ENCODE data around the gene SORBS1.

SORBS1 gene

DNA sequence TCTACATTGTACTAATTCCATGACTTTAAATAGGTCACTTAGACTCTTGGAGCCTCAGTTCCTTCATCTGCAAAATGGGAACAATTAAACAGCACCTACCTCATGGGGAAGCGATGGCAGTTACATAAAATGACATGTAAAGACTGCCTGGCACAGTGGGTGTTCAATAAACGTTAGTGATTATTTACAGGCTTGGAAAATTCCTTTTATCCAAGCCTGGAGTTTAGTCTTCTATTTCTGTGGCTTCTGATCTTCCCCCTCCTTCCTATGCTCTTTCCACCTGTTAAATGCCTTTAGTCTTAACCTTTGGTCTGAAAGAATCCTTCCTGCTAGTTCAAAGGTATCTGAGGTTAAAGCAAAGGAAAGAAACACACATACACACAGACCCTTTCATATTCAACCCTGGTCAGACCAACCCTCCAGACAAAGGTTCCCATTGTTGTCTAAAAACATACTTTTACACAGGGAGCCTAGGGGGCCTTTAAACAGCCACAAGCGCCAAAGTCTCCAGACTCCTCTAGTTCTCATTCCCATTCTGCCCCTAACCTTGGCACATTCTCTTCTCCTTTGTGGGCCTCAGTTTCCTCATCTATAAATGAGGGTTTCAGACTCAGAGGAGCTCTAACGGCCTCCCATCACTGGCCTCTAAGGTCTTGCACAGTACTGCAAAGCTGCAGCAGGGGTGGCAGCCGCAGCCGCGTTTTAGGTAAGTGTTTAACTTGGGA lies 21.4 kb downstream of the SORBS1 start:
- H3K27ac Mint-ChIP-seq, result no peak overlapping the region
- H3K9me3 Mint-ChIP-seq, result no peaks in the 10 kb centered on the region
- no peaks in the 10 kb centered on the region for H3K27me3 Mint-ChIP-seq (ENCODE audit: low read depth)
- no peak overlapping the region for H3K4me3 Mint-ChIP-seq
- no peaks in the 10 kb centered on the region for H3K36me3 Mint-ChIP-seq (ENCODE audit: low read depth)
- H3K4me1 Mint-ChIP-seq (ENCODE audit: low read depth), result no peaks in the 10 kb centered on the region

DNA sequence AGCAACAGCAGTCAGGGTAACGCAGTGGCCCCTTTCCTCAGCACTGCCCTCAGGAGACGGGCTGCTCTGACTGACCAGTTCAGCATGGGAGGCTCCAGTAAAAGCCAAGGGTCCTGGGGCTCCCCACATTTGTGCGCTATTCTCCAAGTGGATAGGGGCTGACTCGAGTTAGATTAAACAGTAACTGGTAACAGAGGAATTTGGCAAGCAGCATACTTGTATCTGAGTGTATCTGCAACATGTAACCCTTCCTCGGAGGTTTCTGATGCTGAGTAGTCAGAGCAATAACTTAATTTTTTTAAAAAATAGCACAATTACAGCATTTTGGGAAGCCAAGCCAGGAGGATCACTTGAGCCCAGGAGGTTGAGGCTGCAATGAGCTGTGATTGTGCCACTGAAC lies 22.8 kb downstream of the SORBS1 start:
- Mint-ChIP-seq H3K36me3 (ENCODE audit: low read depth) (no peaks in the 10 kb centered on the region), H3K4me1 (ENCODE audit: low read depth) (no peaks in the 10 kb centered on the region), H3K27me3 (ENCODE audit: low read depth) (no peaks in the 10 kb centered on the region), H3K9me3 (no peaks in the 10 kb centered on the region), H3K4me3 (no peak overlapping the region), H3K27ac (no peak overlapping the region)

DNA sequence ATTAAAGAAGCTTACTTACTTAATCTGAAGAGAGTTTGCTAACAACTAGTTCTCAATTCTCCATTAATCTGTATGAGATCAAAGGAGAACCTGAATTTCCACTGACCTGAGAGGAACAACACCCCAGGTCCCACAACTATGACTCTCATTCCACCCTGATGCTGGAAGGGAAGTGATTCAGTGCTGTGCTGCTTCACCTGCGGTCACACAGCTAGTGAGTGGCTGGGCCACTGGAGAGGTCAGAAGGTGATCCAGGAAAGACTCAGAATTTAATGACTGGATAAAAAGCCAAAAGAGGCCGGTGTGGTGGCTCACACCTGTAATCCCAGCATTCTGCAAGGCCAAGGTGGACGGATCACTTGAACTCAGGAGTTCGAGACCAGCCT lies 23.6 kb downstream of the SORBS1 start:
- Mint-ChIP-seq H3K4me3 (no peak overlapping the region), H3K27ac (no peak overlapping the region), H3K4me1 (ENCODE audit: low read depth) (no peaks in the 10 kb centered on the region), H3K27me3 (ENCODE audit: low read depth) (no peaks in the 10 kb centered on the region), H3K9me3 (no peaks in the 10 kb centered on the region), H3K36me3 (ENCODE audit: low read depth) (no peaks in the 10 kb centered on the region)

DNA sequence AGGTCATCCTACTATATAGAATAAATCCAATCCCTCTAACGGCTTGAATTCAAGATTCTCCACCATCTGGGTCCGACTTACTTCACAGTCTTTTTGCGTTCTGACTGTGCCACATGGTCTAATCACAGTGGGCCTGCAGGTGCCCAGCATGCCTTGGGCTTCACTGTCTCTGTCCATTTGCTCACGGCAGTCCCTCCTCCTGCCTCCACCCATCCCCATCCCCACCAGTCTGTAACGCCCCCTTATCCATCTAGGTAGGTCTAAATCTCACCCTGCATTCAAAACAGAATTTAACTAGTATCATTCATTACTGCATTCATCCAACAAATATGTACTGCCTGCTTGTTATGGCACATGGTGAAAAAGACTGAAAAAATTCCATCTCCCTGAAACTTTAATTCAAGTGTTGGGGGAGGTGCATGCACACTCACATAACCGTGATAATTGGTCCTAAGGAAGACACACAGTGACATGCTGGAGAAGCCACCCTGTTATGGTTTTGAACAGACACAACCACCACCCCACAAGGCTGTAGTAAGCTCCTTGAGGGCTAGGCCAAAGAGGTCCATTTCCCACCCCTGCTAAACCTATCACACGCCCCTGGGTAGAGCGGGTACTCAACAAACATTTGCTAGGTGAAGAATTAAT lies 24.2 kb downstream of the SORBS1 start:
- H3K4me1 Mint-ChIP-seq (ENCODE audit: low read depth), result no peaks in the 10 kb centered on the region
- H3K4me3 Mint-ChIP-seq, result no peak overlapping the region
- H3K36me3 Mint-ChIP-seq (ENCODE audit: low read depth), result no peaks in the 10 kb centered on the region
- no peaks in the 10 kb centered on the region for H3K9me3 Mint-ChIP-seq
- H3K27me3 Mint-ChIP-seq (ENCODE audit: low read depth), result no peaks in the 10 kb centered on the region
- no peak overlapping the region for H3K27ac Mint-ChIP-seq

DNA sequence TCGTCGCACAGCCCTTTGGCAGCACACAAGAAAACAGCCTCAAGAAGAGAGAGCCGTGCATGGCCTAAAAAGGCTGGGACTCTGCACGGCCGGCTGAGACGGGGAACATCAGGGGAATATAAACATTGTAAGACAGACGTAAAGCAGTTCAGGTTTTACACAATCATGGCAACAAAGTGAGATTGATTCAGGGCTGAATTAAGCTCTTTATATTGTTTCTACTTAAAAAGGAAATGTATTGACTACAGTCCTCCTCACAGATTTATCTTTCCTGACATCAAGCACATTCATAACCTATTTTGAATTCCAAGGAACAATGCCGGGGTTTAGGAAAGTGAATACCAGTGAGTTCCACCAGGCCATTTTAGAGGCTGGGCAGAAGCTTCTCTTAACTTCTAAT lies 25.2 kb downstream of the SORBS1 start:
- Mint-ChIP-seq H3K4me3 (no peak overlapping the region), H3K9me3 (no peaks in the 10 kb centered on the region), H3K36me3 (ENCODE audit: low read depth) (no peaks in the 10 kb centered on the region), H3K4me1 (ENCODE audit: low read depth) (no peaks in the 10 kb centered on the region), H3K27me3 (ENCODE audit: low read depth) (no peaks in the 10 kb centered on the region), H3K27ac (no peak overlapping the region)

DNA sequence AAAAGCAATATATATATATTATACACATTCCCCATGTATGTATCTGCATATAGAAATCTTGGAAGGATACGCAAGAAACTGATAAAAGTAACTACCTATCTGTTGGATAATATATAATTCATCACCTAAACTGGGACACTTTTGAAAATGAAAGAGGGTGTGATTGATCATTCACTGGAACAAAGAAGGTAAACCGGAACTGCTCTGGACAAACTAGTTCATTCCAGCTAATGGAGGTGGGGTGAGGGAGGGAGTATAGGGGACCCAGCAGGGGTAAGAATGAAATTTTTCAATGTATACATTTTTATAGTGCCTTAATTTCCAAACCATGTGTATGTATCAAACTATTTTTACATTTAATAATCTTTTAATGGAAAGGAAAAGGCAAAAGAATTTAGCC lies 25.6 kb downstream of the SORBS1 start:
- Mint-ChIP-seq H3K4me1 (ENCODE audit: low read depth) (no peaks in the 10 kb centered on the region), H3K27me3 (ENCODE audit: low read depth) (no peaks in the 10 kb centered on the region), H3K9me3 (no peaks in the 10 kb centered on the region), H3K27ac (no peak overlapping the region), H3K4me3 (no peak overlapping the region), H3K36me3 (ENCODE audit: low read depth) (no peaks in the 10 kb centered on the region)

DNA sequence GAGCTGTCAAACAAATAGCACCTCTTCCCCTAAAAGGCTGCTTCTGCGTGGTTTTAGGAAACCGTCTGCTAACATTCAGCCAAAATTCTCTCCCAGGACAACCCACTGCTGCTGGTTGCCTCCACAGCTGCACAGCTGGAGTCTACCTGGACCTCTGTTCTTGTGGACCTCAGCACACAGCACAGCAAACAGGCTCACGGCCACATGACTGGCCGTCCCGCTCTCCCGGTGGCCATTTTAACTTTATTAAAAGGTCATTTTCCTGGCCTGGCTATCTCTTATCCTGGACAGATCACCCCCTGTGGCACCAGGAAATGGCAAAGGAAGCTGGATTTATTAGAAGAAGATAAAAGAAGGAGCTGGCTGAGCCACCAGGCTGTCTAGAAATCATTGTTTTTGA lies 27.6 kb downstream of the SORBS1 start:
- Mint-ChIP-seq H3K36me3 (ENCODE audit: low read depth) (no peaks in the 10 kb centered on the region), H3K9me3 (no peaks in the 10 kb centered on the region), H3K4me3 (no peak overlapping the region), H3K4me1 (ENCODE audit: low read depth) (no peaks in the 10 kb centered on the region), H3K27me3 (ENCODE audit: low read depth) (no peaks in the 10 kb centered on the region), H3K27ac (no peak overlapping the region)

DNA sequence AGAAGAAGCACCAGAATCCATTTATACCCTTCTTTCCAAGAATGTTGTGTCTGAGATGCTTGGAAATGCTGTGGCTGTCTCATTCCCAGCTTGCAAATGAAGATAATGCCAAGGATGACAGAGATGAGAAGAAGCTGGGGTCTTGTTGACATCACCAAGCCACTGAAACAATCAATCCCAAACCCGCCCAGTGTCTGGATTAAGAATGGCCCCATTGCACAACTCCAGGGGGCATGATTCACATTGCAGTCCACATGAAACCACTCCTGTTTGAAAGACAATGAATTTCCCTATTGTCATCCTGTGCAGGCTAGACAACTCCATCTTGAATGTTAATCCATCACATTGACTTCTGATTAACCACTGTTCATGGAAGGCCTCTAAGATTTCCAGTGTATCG lies 28.6 kb downstream of the SORBS1 start:
- Mint-ChIP-seq H3K4me1 (ENCODE audit: low read depth) (no peaks in the 10 kb centered on the region), H3K27ac (no peak overlapping the region), H3K4me3 (no peak overlapping the region), H3K36me3 (ENCODE audit: low read depth) (no peaks in the 10 kb centered on the region), H3K9me3 (no peaks in the 10 kb centered on the region), H3K27me3 (ENCODE audit: low read depth) (no peaks in the 10 kb centered on the region)

DNA sequence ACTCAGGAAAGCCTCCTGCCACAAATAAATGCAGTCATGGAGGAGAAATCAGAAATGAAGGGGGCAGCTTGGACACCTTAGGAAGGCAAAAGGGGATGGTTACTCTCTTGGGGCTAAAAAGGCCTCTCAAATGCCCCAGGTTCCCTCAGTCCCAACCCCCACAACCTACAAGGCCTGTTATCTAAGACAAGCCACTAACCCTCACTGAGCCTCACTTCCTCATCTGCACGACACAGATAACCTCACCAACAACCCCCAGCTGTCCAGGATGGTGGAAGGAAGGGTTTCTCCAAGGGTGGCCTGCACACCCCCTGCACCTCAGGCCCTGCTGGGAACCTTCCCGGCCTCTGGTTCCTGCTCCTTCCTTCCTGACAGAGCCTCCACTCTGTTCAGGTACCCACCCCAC lies 29.2 kb downstream of the SORBS1 start:
- no peaks in the 10 kb centered on the region for H3K4me1 Mint-ChIP-seq (ENCODE audit: low read depth)
- no peak overlapping the region for H3K4me3 Mint-ChIP-seq
- no peaks in the 10 kb centered on the region for H3K9me3 Mint-ChIP-seq
- H3K36me3 Mint-ChIP-seq (ENCODE audit: low read depth), result no peaks in the 10 kb centered on the region
- no peaks in the 10 kb centered on the region for H3K27me3 Mint-ChIP-seq (ENCODE audit: low read depth)
- no peak overlapping the region for H3K27ac Mint-ChIP-seq

DNA sequence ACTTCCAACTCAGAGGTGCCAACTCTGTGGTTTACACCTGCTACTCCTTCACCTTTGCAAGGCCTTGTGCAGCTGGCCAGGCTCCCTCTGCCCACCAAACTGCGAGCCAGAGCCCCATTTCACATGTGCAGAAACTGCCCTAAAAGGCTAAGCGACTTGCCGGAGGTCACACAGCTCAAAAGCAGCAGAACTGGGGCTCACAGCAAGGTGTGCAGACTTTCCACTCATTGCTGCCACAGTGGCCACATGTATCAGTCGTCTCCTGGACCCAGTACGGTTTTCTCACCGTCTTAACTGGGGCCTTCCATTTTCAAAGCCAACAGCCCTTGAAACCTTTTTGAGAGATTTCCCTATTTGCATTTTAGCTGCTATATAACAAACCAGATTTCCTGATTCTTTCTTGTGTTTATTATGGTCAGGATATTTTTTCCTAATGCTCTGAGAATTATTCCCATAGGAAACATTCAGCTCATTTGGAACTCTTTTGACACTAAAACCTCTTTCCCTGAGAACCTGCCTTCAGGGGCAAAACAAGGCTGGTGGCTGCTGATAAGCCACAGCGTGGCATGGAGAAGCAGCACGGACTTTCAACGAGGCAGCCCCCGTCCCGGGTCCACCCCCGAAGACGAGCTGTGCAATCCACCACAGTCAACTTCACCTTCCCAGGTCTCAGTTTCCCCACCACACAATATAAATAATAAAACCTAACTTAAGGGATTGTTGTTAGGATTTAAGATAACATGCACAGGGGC lies 29.9 kb downstream of the SORBS1 start:
- Mint-ChIP-seq H3K4me3 (no peak overlapping the region), H3K27ac (no peak overlapping the region)

DNA sequence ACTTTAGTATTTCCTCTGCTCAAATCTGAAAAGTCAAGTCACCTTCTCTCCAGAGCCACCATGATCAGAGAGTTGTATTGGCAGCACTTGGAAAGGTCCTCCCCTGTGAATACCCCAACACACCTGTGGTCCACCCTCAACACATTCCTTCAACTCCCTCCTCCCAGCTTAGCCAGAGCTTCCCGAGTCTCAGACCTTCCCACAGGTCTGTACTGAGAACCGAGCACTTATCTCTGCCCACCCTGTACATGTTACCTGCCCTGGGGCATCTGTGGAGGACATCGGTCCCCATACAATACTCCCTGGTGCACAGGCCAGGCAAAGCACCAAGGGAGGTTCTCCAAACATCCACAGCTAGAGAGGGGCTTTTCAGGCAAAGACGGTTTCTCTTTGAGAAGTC lies 30.6 kb downstream of the SORBS1 start:
- no peak overlapping the region for H3K27ac Mint-ChIP-seq
- H3K27me3 Mint-ChIP-seq (ENCODE audit: low read depth), result no peaks in the 10 kb centered on the region
- H3K36me3 Mint-ChIP-seq (ENCODE audit: low read depth), result no peaks in the 10 kb centered on the region
- H3K4me1 Mint-ChIP-seq (ENCODE audit: low read depth), result no peaks in the 10 kb centered on the region
- H3K9me3 Mint-ChIP-seq, result no peaks in the 10 kb centered on the region
- H3K4me3 Mint-ChIP-seq, result no peak overlapping the region

More for the DNA sequence above, 29.9 kb downstream of the SORBS1 start:
- Mint-ChIP-seq H3K27me3 (ENCODE audit: low read depth) (no peaks in the 10 kb centered on the region), H3K36me3 (ENCODE audit: low read depth) (no peaks in the 10 kb centered on the region), H3K9me3 (no peaks in the 10 kb centered on the region), H3K4me1 (ENCODE audit: low read depth) (no peaks in the 10 kb centered on the region)

DNA sequence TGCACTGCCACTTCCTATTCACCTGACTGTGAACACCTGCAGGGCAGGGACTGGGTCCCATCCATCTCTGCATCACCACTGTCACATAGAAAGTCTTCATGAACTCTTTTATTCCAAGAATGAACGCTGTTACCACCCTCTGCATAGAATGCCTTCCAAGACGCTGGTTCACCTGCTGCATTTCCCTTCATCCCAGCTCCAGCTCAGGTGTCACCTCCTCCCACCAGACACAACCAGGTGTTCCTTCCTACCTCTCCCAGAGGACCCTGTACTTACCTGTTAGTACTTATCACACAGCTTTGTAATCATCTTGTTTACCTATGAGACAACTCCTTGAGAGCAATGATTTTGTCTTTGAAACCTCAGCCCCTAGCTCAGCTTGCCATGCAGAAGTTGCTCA lies 31.1 kb downstream of the SORBS1 start:
- H3K36me3 Mint-ChIP-seq (ENCODE audit: low read depth), result no peaks in the 10 kb centered on the region
- H3K4me3 Mint-ChIP-seq, result no peak overlapping the region
- no peaks in the 10 kb centered on the region for H3K27me3 Mint-ChIP-seq (ENCODE audit: low read depth)
- H3K27ac Mint-ChIP-seq, result no peak overlapping the region
- no peaks in the 10 kb centered on the region for H3K4me1 Mint-ChIP-seq (ENCODE audit: low read depth)
- H3K9me3 Mint-ChIP-seq, result no peaks in the 10 kb centered on the region

DNA sequence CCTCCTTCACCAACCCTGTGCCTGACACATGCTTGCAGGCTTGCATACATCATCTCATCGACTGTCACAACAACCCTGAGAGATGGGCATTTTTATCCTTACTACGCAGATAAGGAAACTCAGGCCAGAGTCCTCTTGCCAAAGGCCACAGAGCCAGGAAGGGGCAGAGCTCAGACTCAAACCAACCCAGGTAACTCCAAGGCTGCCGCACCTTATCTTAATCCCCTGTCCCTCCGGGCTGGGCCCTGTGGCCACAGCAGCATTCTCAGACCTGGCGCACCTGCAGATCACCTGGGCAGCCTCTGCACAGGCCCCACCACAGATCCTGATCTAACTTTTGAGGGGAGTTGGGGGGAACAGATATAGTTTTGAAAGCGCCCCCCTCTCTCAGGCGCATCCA lies 35.1 kb downstream of the SORBS1 start:
- no peaks in the 10 kb centered on the region for H3K27me3 Mint-ChIP-seq (ENCODE audit: low read depth)
- H3K27ac Mint-ChIP-seq, result no peak overlapping the region
- no peaks in the 10 kb centered on the region for H3K36me3 Mint-ChIP-seq (ENCODE audit: low read depth)
- no peaks in the 10 kb centered on the region for H3K9me3 Mint-ChIP-seq
- no peak overlapping the region for H3K4me3 Mint-ChIP-seq
- no peaks in the 10 kb centered on the region for H3K4me1 Mint-ChIP-seq (ENCODE audit: low read depth)

DNA sequence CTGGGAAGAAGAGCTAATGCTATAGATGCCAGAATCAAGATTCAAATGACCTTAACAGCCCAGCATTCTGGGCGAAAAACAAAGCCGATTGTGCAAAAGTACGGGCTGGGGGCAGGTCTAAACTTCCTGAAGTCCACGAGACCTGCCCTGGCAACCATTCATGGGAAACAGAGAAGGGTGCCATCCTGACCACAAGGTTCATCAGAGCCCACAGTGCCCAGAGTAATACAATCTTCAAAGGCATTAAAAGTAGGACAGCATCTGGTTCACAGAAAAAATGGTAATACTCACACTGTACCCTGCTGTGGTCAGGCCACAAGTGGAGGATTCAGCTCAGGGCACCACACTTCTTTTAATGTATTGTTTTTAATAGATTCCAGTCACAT lies 36.1 kb downstream of the SORBS1 start:
- no peaks in the 10 kb centered on the region for H3K9me3 Mint-ChIP-seq
- H3K27me3 Mint-ChIP-seq (ENCODE audit: low read depth), result no peaks in the 10 kb centered on the region

DNA sequence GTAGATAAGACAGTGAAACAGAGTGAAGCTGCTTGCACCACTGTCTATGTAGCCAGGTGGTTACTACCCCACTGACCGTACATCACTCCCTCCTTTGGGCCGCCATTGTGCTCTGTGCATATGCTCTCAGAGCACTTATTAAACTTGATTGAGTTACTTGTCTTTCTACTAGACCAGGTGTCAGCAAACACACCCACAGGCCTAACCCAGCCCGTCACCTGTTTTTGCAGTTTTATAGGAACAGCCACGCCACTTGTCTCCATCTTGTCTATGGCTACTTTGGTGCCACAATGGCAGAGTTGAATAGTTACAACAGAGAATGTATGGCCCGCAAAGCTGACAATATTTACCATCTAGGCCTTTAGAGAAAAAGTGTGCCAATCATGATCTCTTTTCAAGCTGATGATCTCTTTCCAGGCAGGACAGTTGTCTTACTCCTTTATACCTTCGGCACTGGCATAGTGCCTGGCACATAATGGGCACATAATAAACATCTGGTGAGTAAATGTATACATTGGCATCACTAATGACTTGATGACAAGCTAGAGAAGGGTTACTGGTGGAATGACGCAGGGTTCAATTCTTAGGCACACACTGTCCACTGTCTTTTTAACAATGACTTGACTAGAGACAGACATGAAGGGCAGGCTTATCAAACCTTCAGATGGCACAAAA lies 36.7 kb downstream of the SORBS1 start:
- Mint-ChIP-seq H3K4me3 (no peak overlapping the region), H3K4me1 (ENCODE audit: low read depth) (no peaks in the 10 kb centered on the region), H3K27ac (no peak overlapping the region), H3K27me3 (ENCODE audit: low read depth) (no peaks in the 10 kb centered on the region), H3K9me3 (no peaks in the 10 kb centered on the region), H3K36me3 (ENCODE audit: low read depth) (no peaks in the 10 kb centered on the region)

More for the DNA sequence above, 36.1 kb downstream of the SORBS1 start:
- H3K36me3 Mint-ChIP-seq (ENCODE audit: low read depth), result no peaks in the 10 kb centered on the region
- no peaks in the 10 kb centered on the region for H3K4me1 Mint-ChIP-seq (ENCODE audit: low read depth)
- no peak overlapping the region for H3K4me3 Mint-ChIP-seq
- H3K27ac Mint-ChIP-seq, result no peak overlapping the region

All from T-helper 1 cell treated with Interleukin-12 subunit alpha and Interleukin-12 subunit beta and Interleukin-4 antibody, amounts not matched to agents 30 μg/mL and 1 μg/mL, for 36 hours (primary cell).